ENCODE data around the gene DYDC1. TPM values are rescaled to one million over a fixed set of nuclear protein-coding genes. Genes with fewer than 3 reads are reported as not detected.
"Not testable (repeated sequence)": the region's sequence is repeated elsewhere in the genome, so short reads cannot be mapped to it uniquely, and the experiment has no call there.

DYDC1 gene
- total RNA-seq, 4 donors from 2014 or later: not detected

GRCh38 chr10:80318742-80319141 is 37.8 kb downstream of the DYDC1 start:
- Histone ChIP-seq H3K4me1 (no peaks in the 10 kb centered on the region), H3K4me3 (no peak overlapping the region), H3K9me3 (no peaks in the 10 kb centered on the region), H3K27ac (no peak overlapping the region), H3K27me3 (no peaks in the 10 kb centered on the region), H3K36me3 (no peaks in the 10 kb centered on the region)
- DNase-seq: no peak
- TF ChIP-seq CTCF (IDR thresholded peaks at IDR 0.05) (no peak), POLR2A (IDR thresholded peaks at IDR 0.05) (no peak)

GRCh38 chr10:80315391-80315790 is 41.2 kb downstream of the DYDC1 start:
- no peak for TF ChIP-seq CTCF (IDR thresholded peaks at IDR 0.05)
- TF ChIP-seq POLR2A (IDR thresholded peaks at IDR 0.05): no peak
- Histone ChIP-seq H3K36me3 (no peaks in the 10 kb centered on the region), H3K4me1 (no peaks in the 10 kb centered on the region), H3K27me3 (no peaks in the 10 kb centered on the region), H3K9me3 (no peaks in the 10 kb centered on the region), H3K4me3 (no peak overlapping the region), H3K27ac (no peak overlapping the region)
- no peak for DNase-seq

GRCh38 chr10:80313523-80313922 is 43.0 kb downstream of the DYDC1 start:
- Histone ChIP-seq H3K27ac (no peak overlapping the region), H3K4me3 (no peak overlapping the region), H3K27me3 (no peaks in the 10 kb centered on the region), H3K9me3 (no peaks in the 10 kb centered on the region), H3K4me1 (no peaks in the 10 kb centered on the region), H3K36me3 (no peaks in the 10 kb centered on the region)
- no peak for DNase-seq
- no peak for TF ChIP-seq POLR2A (IDR thresholded peaks at IDR 0.05)
- TF ChIP-seq CTCF (IDR thresholded peaks at IDR 0.05): no peak

- not testable (repeated sequence) for DNase-seq, H3K27ac ChIP-seq, H3K27me3 ChIP-seq, H3K4me1 ChIP-seq, H3K4me3 ChIP-seq, H3K9me3 ChIP-seq, H3K36me3 ChIP-seq
Measured at GRCh38 chr10:80305989-80306388, 50.6 kb downstream of the DYDC1 start.

GRCh38 chr10:80296942-80297341 is 59.6 kb downstream of the DYDC1 start:
- no peak overlapping the region for H3K27ac ChIP-seq
- peaks cover 0 to 3% (median 0%) of the 10 kb centered on the region in 4 donors for H3K9me3 ChIP-seq
- no peak for TF ChIP-seq CTCF (IDR thresholded peaks at IDR 0.05)
- no peak for TF ChIP-seq POLR2A (IDR thresholded peaks at IDR 0.05)
- no peaks in the 10 kb centered on the region for H3K27me3 ChIP-seq
- no peaks in the 10 kb centered on the region for H3K36me3 ChIP-seq
- H3K4me1 ChIP-seq: no peaks in the 10 kb centered on the region
- no peak for DNase-seq
- no peak overlapping the region for H3K4me3 ChIP-seq

- Histone ChIP-seq H3K4me1 (no peaks in the 10 kb centered on the region), H3K27me3 (no peaks in the 10 kb centered on the region), H3K36me3 (no peaks in the 10 kb centered on the region), H3K4me3 (no peak overlapping the region), H3K27ac (no peak overlapping the region), H3K9me3 (no peaks in the 10 kb centered on the region)
- no peak for DNase-seq
- TF ChIP-seq POLR2A (IDR thresholded peaks at IDR 0.05) (no peak), CTCF (IDR thresholded peaks at IDR 0.05) (no peak)
Measured at GRCh38 chr10:80292607-80293239, 63.8 kb downstream of the DYDC1 start.
